Measurements from ENCODE around the gene SPSB1.

SPSB1 gene

DNA sequence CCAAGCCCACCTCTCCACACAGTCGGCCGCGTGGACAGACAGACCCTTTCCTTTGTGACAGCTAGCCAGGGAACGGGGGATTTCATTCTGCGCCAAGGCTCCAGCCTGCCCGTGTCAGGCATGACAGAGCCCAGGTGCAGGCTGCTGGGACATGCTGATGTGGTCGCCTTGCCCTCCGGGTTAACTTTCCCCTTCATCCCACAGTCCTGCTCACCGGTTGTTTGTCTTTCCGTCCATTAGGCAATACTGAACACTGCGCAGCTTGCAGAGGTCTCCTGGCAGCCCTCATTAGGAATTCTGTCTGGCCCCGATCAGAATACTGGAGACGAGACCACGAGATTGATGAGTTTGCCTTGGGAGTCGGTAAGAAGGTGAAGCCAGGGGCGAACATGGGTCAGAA is 62.8 kb downstream of the SPSB1 start (continued):
- TF ChIP-seq ZNF423 (tag by site-specific recombination; IDR thresholded peaks at IDR 0.05) (no peak), SCRT1 (tag by site-specific recombination; IDR thresholded peaks at IDR 0.05; ENCODE audit: borderline replicate concordance) (no peak), KLF1 (tag by site-specific recombination; IDR thresholded peaks at IDR 0.05) (no peak)
- TF ChIP-seq, protein P1, sequence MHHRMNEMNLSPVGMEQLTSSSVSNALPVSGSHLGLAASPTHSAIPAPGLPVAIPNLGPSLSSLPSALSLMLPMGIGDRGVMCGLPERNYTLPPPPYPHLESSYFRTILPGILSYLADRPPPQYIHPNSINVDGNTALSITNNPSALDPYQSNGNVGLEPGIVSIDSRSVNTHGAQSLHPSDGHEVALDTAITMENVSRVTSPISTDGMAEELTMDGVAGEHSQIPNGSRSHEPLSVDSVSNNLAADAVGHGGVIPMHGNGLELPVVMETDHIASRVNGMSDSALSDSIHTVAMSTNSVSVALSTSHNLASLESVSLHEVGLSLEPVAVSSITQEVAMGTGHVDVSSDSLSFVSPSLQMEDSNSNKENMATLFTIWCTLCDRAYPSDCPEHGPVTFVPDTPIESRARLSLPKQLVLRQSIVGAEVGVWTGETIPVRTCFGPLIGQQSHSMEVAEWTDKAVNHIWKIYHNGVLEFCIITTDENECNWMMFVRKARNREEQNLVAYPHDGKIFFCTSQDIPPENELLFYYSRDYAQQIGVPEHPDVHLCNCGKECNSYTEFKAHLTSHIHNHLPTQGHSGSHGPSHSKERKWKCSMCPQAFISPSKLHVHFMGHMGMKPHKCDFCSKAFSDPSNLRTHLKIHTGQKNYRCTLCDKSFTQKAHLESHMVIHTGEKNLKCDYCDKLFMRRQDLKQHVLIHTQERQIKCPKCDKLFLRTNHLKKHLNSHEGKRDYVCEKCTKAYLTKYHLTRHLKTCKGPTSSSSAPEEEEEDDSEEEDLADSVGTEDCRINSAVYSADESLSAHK (tag by site-specific recombination; IDR thresholded peaks at IDR 0.05): no peak

DNA sequence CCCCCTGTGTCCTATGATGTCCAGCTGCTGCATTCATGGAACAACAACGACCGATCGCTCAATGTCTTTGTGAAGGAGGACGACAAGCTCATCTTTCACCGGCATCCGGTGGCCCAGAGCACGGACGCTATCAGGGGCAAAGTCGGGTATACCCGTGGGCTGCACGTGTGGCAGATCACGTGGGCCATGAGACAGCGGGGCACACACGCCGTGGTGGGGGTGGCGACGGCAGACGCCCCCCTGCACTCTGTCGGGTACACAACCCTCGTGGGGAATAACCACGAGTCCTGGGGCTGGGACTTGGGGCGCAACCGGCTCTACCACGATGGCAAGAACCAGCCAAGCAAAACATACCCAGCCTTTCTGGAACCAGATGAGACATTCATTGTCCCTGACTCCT is 63.3 kb downstream of the SPSB1 start:
- no peak overlapping the region for H3K27ac ChIP-seq (ENCODE audit: extremely low read depth, low read depth, low read length)
- TF ChIP-seq, protein P2, sequence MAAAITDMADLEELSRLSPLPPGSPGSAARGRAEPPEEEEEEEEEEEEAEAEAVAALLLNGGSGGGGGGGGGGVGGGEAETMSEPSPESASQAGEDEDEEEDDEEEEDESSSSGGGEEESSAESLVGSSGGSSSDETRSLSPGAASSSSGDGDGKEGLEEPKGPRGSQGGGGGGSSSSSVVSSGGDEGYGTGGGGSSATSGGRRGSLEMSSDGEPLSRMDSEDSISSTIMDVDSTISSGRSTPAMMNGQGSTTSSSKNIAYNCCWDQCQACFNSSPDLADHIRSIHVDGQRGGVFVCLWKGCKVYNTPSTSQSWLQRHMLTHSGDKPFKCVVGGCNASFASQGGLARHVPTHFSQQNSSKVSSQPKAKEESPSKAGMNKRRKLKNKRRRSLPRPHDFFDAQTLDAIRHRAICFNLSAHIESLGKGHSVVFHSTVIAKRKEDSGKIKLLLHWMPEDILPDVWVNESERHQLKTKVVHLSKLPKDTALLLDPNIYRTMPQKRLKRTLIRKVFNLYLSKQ (tag by site-specific recombination; IDR thresholded peaks at IDR 0.05; ENCODE audit: borderline replicate concordance): no peak
- TF ChIP-seq, protein P3, sequence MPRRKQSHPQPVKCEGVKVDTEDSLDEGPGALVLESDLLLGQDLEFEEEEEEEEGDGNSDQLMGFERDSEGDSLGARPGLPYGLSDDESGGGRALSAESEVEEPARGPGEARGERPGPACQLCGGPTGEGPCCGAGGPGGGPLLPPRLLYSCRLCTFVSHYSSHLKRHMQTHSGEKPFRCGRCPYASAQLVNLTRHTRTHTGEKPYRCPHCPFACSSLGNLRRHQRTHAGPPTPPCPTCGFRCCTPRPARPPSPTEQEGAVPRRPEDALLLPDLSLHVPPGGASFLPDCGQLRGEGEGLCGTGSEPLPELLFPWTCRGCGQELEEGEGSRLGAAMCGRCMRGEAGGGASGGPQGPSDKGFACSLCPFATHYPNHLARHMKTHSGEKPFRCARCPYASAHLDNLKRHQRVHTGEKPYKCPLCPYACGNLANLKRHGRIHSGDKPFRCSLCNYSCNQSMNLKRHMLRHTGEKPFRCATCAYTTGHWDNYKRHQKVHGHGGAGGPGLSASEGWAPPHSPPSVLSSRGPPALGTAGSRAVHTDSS (tag by site-specific recombination; IDR thresholded peaks at IDR 0.05): no peak
- TF ChIP-seq ZNF350 (tag by site-specific recombination; IDR thresholded peaks at IDR 0.05) (no peak), ZNF561 (tag by site-specific recombination; IDR thresholded peaks at IDR 0.05; ENCODE audit: borderline replicate concordance) (no peak), ZNF211 (tag by site-specific recombination; IDR thresholded peaks at IDR 0.05; ENCODE audit: low read depth) (no peak), ZNF660 (tag by site-specific recombination; IDR thresholded peaks at IDR 0.05) (no peak), ZNF473 (tag by site-specific recombination; IDR thresholded peaks at IDR 0.05) (no peak), ZNF501 (tag by site-specific recombination; IDR thresholded peaks at IDR 0.05) (no peak), KLF1 (tag by site-specific recombination; IDR thresholded peaks at IDR 0.05) (no peak), ZNF404 (tag by site-specific recombination; IDR thresholded peaks at IDR 0.05) (no peak), ZNF558 (tag by site-specific recombination; IDR thresholded peaks at IDR 0.05) (no peak), ZNF514 (tag by site-specific recombination; IDR thresholded peaks at IDR 0.05) (no peak), ZEB2 (tag by site-specific recombination; IDR thresholded peaks at IDR 0.05) (no peak), ZNF658 (tag by site-specific recombination; IDR thresholded peaks at IDR 0.05) (no peak), ZNF548 (tag by site-specific recombination; IDR thresholded peaks at IDR 0.05) (no peak), HOXC10 (CRISPR knock-in tag; IDR thresholded peaks at IDR 0.05) (no peak), ZNF214 (tag by site-specific recombination; IDR thresholded peaks at IDR 0.05; ENCODE audit: borderline replicate concordance) (no peak)
- TF ChIP-seq, protein P4, sequence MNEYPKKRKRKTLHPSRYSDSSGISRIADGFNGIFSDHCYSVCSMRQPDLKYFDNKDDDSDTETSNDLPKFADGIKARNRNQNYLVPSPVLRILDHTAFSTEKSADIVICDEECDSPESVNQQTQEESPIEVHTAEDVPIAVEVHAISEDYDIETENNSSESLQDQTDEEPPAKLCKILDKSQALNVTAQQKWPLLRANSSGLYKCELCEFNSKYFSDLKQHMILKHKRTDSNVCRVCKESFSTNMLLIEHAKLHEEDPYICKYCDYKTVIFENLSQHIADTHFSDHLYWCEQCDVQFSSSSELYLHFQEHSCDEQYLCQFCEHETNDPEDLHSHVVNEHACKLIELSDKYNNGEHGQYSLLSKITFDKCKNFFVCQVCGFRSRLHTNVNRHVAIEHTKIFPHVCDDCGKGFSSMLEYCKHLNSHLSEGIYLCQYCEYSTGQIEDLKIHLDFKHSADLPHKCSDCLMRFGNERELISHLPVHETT (tag by site-specific recombination; IDR thresholded peaks at IDR 0.05): no peak
- TF ChIP-seq, protein P5, sequence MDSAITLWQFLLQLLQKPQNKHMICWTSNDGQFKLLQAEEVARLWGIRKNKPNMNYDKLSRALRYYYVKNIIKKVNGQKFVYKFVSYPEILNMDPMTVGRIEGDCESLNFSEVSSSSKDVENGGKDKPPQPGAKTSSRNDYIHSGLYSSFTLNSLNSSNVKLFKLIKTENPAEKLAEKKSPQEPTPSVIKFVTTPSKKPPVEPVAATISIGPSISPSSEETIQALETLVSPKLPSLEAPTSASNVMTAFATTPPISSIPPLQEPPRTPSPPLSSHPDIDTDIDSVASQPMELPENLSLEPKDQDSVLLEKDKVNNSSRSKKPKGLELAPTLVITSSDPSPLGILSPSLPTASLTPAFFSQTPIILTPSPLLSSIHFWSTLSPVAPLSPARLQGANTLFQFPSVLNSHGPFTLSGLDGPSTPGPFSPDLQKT (IDR thresholded peaks at IDR 0.05; ENCODE audit: borderline replicate concordance, low read depth, low read length): no peak
- TF ChIP-seq, protein P6, sequence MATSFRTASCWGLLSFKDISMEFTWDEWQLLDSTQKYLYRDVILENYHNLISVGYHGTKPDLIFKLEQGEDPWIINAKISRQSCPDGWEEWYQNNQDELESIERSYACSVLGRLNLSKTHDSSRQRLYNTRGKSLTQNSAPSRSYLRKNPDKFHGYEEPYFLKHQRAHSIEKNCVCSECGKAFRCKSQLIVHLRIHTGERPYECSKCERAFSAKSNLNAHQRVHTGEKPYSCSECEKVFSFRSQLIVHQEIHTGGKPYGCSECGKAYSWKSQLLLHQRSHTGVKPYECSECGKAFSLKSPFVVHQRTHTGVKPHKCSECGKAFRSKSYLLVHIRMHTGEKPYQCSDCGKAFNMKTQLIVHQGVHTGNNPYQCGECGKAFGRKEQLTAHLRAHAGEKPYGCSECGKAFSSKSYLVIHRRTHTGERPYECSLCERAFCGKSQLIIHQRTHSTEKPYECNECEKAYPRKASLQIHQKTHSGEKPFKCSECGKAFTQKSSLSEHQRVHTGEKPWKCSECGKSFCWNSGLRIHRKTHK (tag by site-specific recombination; IDR thresholded peaks at IDR 0.05): no peak
- no peaks in the 10 kb centered on the region for H3K9me3 ChIP-seq (ENCODE audit: control insufficient read depth, insufficient read depth, low read depth, low read length)
- CTCF ChIA-PET: no interaction called here
- peaks cover 0 to 31% of the 10 kb centered on the region in 2 experiments; a peak in 2 of 3 replicates for H3K36me3 ChIP-seq (ENCODE audit: control insufficient read depth in 2 of 2, insufficient read depth in 1 of 2, low read length in 2 of 2)
- POLR2A ChIA-PET: no interaction called here
- no peak overlapping the region for H3K4me3 ChIP-seq (ENCODE audit: low read depth, low read length)
- H3K4me1 ChIP-seq (ENCODE audit: control insufficient read depth, insufficient read depth, low read length): no peaks in the 10 kb centered on the region
